BJ (cell line): ENCODE measurements around the gene STRN4. TPM values are rescaled to one million over a fixed set of nuclear protein-coding genes. Genes with fewer than 3 reads are reported as not detected.
"Not testable (repeated sequence)": the region's sequence is repeated elsewhere in the genome, so short reads cannot be mapped to it uniquely, and the experiment has no call there.

ENCODE experiments used
- CTCF ChIA-PET: fragments of 350-600 bp; formaldehyde crosslinking; extraction: SDS; loops from one replicate; lab custom pipeline; 2021; ENCODE audit warnings: antibody characterized with exemption, inconsistent platforms; lab: Yijun Ruan, JAX
- POLR2A ChIA-PET: fragments of 300-600 bp; sonication (Branson Sonifier 250); formaldehyde crosslinking; extraction: SDS; loops from one replicate; lab custom pipeline; 2021; ENCODE audit warnings: antibody characterized with exemption; lab: Charles Lee
- DNase-seq: peaks from one replicate; pipeline ENCODE4 v3.0.0-alpha.2; 2011; ENCODE audit warnings: low read depth
- H3K27me3 ChIP-seq: 2 replicates; pipeline ENCODE4 v1.6.0; 2011; ENCODE audit warnings: low read length; ENCODE audit not compliant: control insufficient read depth, insufficient read depth
- H3K36me3 ChIP-seq: 2 replicates; pipeline ENCODE4 v1.5.1; 2011; ENCODE audit warnings: low read length; ENCODE audit not compliant: control insufficient read depth, insufficient read depth
- H3K4me3 ChIP-seq: 2 replicates; pipeline ENCODE4 v1.5.1; 2011; ENCODE audit warnings: low read depth, mild to moderate bottlenecking, control low read depth, low read length
- polyA plus RNA-seq: library from polyadenylated mRNA; depleted of rRNA; stranded (reverse); fragments of >200 nt; gene quantifications from 2 replicates; pipeline ENCODE4 v1.2.3, GENCODE V29; 2011
- TF ChIP-seq, protein P1 (sequence below): IDR thresholded peaks from 2 replicates; pipeline ENCODE4 v1.5.1; 2011; ENCODE audit warnings: low read depth, mild to moderate bottlenecking, control low read depth, inconsistent platforms, low read length, moderate library complexity; ENCODE audit not compliant: insufficient read depth

STRN4 gene
- polyA plus RNA-seq, 1 experiment, result 78.6 TPM

DNA sequence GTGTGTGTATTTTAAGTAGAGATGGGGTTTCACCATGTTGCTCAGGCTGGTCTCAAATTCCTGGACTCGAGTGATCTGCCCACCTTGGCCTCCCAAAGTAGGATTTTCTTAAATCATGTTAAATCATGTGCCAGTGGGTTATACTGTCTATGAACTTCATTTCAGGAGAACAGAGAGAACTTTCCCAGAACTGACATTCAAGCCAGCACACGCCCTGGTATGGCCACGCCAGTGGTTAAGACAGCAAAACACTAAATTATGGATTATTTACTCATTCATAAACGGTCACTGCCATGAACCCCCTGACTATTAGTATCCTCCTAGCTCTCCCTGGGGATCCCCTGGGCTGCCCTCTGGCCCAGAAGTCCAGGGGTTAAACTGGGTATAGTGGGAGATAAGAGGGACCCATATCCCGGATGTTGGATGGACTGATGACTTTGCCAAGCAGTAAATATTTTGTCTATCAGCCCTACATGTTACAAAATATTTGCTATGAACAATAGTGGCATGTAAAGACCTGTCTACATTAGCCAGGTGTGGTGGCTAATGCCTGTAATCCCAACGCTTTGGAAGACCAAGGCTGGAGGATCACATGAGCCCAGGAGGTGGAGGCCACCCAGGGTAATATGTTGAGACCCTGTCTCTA is 16.1 kb upstream of the STRN4 start:
- Histone ChIP-seq H3K36me3 (no peaks in the 10 kb centered on the region), H3K4me3 (no peak overlapping the region), H3K27me3 (no peaks in the 10 kb centered on the region)
- DNase-seq, result no peak
- CTCF ChIA-PET, result interaction anchor here (0.9 to 1.3 kb wide), 2 partner anchors 22 to 58 kb away, joined by 3 read pairs; no protein-coding TSS in a partner anchor
- POLR2A ChIA-PET, result no interaction called here
- TF ChIP-seq, protein P1, sequence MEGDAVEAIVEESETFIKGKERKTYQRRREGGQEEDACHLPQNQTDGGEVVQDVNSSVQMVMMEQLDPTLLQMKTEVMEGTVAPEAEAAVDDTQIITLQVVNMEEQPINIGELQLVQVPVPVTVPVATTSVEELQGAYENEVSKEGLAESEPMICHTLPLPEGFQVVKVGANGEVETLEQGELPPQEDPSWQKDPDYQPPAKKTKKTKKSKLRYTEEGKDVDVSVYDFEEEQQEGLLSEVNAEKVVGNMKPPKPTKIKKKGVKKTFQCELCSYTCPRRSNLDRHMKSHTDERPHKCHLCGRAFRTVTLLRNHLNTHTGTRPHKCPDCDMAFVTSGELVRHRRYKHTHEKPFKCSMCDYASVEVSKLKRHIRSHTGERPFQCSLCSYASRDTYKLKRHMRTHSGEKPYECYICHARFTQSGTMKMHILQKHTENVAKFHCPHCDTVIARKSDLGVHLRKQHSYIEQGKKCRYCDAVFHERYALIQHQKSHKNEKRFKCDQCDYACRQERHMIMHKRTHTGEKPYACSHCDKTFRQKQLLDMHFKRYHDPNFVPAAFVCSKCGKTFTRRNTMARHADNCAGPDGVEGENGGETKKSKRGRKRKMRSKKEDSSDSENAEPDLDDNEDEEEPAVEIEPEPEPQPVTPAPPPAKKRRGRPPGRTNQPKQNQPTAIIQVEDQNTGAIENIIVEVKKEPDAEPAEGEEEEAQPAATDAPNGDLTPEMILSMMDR, result no peak

DNA sequence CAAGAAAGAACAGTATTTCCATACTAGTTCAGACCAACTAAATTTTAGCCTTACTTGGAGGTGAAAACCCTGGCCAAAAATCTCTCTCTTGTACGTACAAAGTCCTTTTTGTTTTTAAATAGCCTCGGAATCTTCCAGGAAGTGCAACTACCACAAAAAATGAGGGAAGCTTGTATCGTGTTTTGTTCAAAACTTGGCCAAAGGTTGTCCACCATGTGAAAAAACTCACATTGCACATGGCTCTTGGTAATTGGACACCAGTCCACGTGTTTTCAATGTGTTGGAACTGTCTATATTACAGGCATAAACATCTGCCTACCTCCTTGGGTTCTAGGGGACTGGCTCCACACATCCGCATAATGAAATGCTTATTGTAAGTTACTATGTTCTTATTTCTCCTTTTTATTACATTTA is 15.2 kb upstream of the STRN4 start:
- peaks cover 6% of the 10 kb centered on the region for H3K36me3 ChIP-seq
- TF ChIP-seq, protein P1, result no peak
- H3K4me3 ChIP-seq, result no peak overlapping the region
- no peaks in the 10 kb centered on the region for H3K27me3 ChIP-seq
- CTCF ChIA-PET, result interaction anchor here (0.9 to 1.4 kb wide), 3 partner anchors 23 to 142 kb away, joined by 3 to 4 read pairs (median 3); no protein-coding TSS in a partner anchor
- peak; percentile 54 for DNase-seq
- POLR2A ChIA-PET, result no interaction called here

GRCh38 chr19:46760897-46761296 is 14.6 kb upstream of the STRN4 start:
- DNase-seq, H3K36me3 ChIP-seq, POLR2A ChIA-PET, H3K27me3 ChIP-seq, H3K4me3 ChIP-seq: not testable (repeated sequence)
- CTCF ChIA-PET, result interaction anchor here (0.6 to 6.5 kb wide), 4 partner anchors 24 to 251 kb away, joined by 3 to 89 read pairs (median 4); no protein-coding TSS in a partner anchor

DNA sequence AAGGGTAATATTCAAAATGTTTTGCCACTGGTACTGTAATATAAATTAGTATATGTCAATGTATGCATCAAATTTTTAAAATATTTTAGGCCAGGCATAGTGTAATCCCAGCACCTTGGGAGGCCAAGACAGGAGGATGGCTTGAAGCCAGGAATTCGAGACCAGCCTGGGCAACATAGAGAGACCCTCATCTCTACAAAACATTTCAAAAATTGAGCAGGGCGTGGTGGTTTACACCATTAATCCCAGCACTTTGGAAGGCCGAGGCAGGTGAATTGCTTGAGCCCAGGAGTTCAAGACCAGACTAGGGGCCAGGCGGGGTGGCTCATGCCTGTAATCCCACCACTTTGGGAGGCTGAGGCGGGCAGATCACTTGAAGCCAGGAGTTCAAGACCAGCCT is 14.1 kb upstream of the STRN4 start:
- Histone ChIP-seq H3K4me3 (no peak overlapping the region), H3K36me3 (peaks cover 8% of the 10 kb centered on the region), H3K27me3 (no peaks in the 10 kb centered on the region)
- TF ChIP-seq, protein P1, result no peak
- no peak for DNase-seq
- CTCF ChIA-PET, result interaction anchor here (0.6 to 6.5 kb wide), 6 partner anchors 37 to 252 kb away, joined by 3 to 89 read pairs (median 4); no protein-coding TSS in a partner anchor
- POLR2A ChIA-PET, result no interaction called here

- POLR2A ChIA-PET, result no interaction called here
- DNase-seq, result peak; percentile 99
- TF ChIP-seq, protein P1, result no peak
- H3K4me3 ChIP-seq, result no peak overlapping the region
- H3K27me3 ChIP-seq, result no peaks in the 10 kb centered on the region
- CTCF ChIA-PET, result interaction anchor here (0.6 to 6.5 kb wide), 4 partner anchors 37 to 214 kb away, joined by 3 to 89 read pairs (median 3); no protein-coding TSS in a partner anchor
- peaks cover 8% of the 10 kb centered on the region for H3K36me3 ChIP-seq
Measured at GRCh38 chr19:46759817-46760333, 13.6 kb upstream of the STRN4 start.
